ENCODE measurements around the gene RPA1.

RPA1 gene

DNA sequence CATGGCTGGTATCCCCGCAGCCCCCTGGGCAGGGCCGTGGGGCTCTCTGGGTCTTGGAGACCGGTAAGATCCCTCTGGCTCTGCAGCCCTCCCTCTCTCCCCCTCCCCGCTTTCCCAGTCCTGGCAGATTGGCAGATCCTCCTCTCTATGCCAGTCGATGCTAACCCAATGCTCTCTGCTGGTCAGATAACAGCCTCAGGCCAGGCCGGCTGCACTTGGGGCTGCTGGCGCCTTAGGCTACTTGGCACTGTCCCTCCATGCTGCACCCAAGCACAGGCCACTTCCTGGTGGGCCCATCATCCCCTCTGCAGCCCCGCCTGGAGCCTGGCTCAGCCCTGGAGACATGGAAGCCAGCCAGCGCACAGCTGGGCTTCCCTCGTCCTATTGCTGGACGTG is 113.6 kb downstream of the RPA1 start:
- DNase-seq = no peak

DNA sequence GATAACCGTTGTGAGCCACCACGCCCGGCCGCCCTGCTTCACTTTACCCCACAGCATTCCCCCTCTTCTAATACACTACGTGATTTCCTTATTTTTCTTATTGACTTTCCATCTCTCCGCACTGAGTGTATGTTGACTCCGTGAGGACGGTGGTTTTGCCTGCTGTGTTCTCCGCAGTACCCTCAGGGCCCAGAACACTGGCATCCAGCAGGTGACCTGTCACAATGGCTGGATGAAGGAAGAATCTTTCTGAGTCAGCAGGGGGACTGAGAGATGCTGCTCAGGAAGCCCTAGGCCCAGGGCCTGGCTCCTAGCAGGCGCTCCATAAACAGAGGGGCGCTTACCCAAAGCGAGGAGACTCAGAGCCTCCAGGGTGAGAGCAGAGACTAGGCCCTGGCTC is 115.8 kb downstream of the RPA1 start:
- no peak for DNase-seq

DNA sequence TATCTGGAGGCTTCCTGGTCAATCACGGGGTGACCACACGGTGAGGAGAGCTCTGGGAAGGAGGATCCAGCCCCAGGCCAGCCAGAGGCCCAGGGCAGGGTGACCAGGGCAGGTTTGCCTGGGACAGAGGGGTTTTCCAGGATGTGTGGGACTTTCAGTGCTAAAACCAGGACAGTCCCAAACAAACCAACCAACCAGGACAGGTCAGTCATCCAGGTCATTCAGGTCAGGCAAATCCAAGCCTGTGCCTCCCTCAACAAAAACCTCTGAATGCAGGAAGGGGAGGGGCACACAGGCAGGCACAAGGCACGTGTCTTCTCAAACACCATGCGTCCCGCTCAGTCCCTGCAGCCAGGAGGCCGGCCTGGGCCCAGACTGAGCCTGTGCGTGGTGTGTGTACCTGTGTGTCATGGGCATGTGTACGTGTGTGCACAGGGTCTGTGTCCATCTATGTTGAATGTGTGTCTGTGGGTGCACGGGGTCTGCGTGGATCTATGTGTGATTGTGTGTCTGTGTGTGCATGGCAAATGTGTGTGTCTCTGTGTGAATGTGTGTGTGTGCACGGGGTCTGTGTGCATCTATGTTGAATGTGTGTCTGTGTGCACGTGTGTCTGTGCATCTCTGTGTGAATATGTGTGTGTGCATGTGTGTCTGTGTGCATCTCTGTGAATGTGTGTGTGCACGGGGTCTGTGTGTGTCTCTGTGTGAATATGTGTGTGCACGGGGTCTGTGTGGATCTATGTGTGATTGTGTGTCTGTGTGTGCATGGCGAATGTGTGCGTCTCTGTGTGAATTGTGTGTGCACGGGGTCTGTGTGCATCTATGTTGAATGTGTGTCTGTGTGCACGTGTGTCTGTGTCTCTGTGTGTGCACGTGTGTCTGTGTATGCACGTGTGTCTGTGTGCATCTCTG is 116.5 kb downstream of the RPA1 start:
- no peak for DNase-seq

DNA sequence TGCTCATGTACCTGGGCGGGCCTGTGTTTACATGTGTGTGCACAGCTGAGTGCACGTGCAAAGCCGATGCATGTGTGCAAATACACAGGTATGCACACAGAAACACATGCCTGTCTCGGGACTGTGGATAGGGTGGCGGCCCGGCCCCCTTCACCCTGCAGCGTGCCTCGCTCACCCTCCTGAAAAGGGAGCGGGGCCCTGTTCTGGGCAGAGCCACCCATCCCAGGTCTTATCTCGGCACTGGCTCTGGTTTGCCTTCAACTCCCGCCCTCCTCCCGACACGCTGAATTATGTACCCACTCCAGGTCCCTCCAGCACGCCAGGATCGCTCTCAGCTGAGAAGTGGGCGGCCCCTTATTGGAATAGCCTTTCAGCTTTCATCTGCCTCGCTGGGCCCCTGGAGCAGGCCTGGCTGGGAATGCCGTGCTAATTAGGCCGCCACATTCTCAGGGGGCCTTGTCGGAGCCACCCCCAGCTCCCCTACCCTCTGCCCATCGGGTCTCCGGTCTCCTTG is 117.5 kb downstream of the RPA1 start:
- DNase-seq = no peak

DNA sequence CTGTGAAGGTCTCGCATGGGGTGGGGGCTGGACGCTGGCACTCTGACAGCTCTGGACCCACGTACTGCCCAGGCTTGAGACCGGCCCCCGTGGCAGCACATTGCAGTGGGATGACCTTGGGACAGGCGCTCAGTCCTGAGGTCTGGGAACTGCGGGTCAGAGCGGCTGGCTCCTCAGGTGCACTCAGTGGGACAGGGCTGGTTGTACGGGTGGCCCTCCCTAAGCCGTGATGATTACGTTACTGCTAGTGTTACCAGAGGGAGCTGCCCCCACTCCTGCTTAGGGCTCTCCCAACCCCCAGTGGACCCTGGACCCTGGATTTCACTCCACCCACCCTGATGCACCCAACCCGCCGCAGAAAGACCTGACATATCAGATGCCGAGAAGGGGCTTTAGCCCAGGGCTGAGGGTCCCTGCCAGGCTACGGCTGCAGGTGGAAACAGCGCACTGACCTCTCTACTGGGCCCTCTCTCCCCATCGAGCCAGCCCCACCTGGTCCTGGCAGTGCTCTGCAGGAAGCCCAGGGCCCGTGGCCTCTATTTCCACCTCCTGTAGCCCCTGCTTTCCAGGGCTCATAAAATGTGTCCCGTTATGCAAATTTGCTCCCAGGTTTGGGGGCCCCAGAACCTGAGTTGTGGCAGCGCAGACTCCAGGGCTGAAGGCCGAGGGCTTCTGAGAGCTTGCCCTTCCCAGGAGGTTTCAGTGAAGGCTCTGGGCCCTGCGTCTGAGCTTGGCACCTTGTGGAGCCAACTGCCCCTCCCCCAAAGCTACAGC is 118.1 kb downstream of the RPA1 start:
- DNase-seq = no peak

DNA sequence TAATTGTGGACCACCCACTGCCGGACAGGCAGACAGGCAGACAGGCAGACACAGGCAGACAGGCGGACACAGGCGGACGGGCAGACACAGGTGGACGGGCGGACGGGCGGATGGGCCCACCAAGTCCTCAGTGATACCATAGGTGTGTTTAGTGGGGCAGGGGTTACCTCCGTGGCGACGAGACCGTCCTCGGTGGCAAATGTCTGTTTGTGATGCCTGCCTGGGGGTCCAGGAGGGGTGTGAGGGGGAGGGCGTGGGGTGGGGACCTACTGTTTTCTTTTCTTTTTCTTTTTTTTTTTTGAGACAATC is 118.7 kb downstream of the RPA1 start:
- DNase-seq = no peak

Measured in EL (cell line).